Activated B cell treated with CpG ODN at 0.5 μM for 24 hours (primary cell): ENCODE results near the gene LRFN3. TPM values are rescaled to one million over a fixed set of nuclear protein-coding genes. Genes with fewer than 3 reads are reported as not detected.

Experiments used
- ATAC-seq: fragments of 200-7000 bp; cut with Tn5 transposase; one replicate; pipeline ENCODE4 v1.10.0; 2021; ENCODE audit warnings: low read depth, mild to moderate bottlenecking, moderate library complexity
- CTCF ChIA-PET: fragments of 350-600 bp; sonication (Branson Sonifier 250); formaldehyde crosslinking; loops from one replicate; lab custom pipeline; 2021; ENCODE audit warnings: antibody characterized with exemption; lab: Charles Lee
- POLR2A ChIA-PET: fragments of 350-600 bp; sonication (Branson Sonifier 250); formaldehyde crosslinking; loops from one replicate; lab custom pipeline; 2021; ENCODE audit warnings: antibody characterized with exemption; lab: Charles Lee
- DNase-seq: peaks from one replicate; pipeline ENCODE4 v3.0.0; 2022
- H3K27ac Mint-ChIP-seq: one replicate; pipeline ENCODE4 v1.8.0; 2020; ENCODE audit warnings: mixed read lengths
- H3K27me3 Mint-ChIP-seq: one replicate; pipeline ENCODE4 v1.8.0; 2021; ENCODE audit warnings: mixed read lengths
- H3K36me3 Mint-ChIP-seq: one replicate; pipeline ENCODE4 v1.8.0; 2021; ENCODE audit warnings: low read depth, mixed read lengths
- H3K4me1 Mint-ChIP-seq: one replicate; pipeline ENCODE4 v1.8.0; 2021; ENCODE audit warnings: mixed read lengths
- H3K4me3 Mint-ChIP-seq: one replicate; pipeline ENCODE4 v1.8.0; 2020; ENCODE audit warnings: mild to moderate bottlenecking, mixed read lengths
- H3K9me3 Mint-ChIP-seq: one replicate; pipeline ENCODE4 v1.8.0; 2020; ENCODE audit warnings: mixed read lengths
- intact Hi-C: fragments of 100-400 bp; cut with micrococcal nuclease; formaldehyde crosslinking; loops from one replicate; pipeline ENCODE4 v1.15.1; 2024
- total RNA-seq: library from RNA; stranded (reverse); gene quantifications from 2 replicates; pipeline ENCODE4 v1.2.3, GENCODE V29; 2022
- TF ChIP-seq, protein P1 (sequence below): fragments of 200-600 bp; IDR thresholded peaks from one replicate; pipeline ENCODE4 v1.8.0; 2022; ENCODE audit warnings: antibody characterized with exemption, mild to moderate bottlenecking

Gene LRFN3
- total RNA-seq, 1 donor from 2014 or later: 1.8 TPM

DNA sequence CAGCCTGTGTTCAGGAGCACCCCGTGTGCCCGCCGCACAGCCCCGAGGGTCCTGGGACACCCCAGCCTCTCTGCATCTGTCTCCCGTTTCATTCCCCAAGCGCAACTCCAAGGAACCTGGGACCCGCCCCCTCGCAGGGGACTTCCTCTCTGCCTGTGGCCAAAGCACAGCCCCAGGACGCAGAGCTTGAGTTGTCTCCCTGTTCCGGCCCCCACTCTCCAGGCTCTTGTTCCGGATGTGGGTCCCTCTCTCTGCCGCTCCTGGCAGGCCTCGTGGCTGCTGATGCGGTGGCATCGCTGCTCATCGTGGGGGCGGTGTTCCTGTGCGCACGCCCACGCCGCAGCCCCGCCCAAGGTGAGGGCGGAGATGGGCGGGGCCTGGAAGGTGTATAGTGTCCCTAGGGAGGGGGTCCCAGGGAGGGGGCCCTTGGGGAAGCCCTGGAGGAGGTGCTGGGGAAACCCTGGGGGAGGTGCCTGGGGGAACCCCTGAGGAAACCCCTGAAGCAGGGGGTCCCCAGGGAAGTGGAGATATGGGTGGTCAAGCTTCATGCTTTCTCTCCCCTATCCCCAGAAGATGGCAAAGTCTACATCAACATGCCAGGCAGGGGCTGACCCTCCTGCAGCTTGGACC is 32.5 kb upstream of the LRFN3 start:
- Mint-ChIP-seq H3K27ac (peak overlapping the region; percentile 97), H3K9me3 (no peaks in the 10 kb centered on the region), H3K27me3 (no peaks in the 10 kb centered on the region), H3K36me3 (peaks cover 9% of the 10 kb centered on the region), H3K4me1 (peaks cover 72% of the 10 kb centered on the region), H3K4me3 (peak overlapping the region; percentile 87)
- ATAC-seq: peak; percentile 53
- TF ChIP-seq, protein P1, sequence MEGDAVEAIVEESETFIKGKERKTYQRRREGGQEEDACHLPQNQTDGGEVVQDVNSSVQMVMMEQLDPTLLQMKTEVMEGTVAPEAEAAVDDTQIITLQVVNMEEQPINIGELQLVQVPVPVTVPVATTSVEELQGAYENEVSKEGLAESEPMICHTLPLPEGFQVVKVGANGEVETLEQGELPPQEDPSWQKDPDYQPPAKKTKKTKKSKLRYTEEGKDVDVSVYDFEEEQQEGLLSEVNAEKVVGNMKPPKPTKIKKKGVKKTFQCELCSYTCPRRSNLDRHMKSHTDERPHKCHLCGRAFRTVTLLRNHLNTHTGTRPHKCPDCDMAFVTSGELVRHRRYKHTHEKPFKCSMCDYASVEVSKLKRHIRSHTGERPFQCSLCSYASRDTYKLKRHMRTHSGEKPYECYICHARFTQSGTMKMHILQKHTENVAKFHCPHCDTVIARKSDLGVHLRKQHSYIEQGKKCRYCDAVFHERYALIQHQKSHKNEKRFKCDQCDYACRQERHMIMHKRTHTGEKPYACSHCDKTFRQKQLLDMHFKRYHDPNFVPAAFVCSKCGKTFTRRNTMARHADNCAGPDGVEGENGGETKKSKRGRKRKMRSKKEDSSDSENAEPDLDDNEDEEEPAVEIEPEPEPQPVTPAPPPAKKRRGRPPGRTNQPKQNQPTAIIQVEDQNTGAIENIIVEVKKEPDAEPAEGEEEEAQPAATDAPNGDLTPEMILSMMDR: no peak
- DNase-seq: peak; percentile 91
- ChIA-PET POLR2A (interaction anchor here (0.9 to 5.1 kb wide), 8 partner anchors 9 to 151 kb away, joined by 3 to 48 read pairs (median 4); no protein-coding TSS in a partner anchor), CTCF (interaction anchor here (1.0 to 2.1 kb wide), 2 partner anchors 11 to 17 kb away, joined by 3 to 6 read pairs; no protein-coding TSS in a partner anchor)
- intact Hi-C loops: loop anchor here (1.0 to 10.0 kb wide), 5 partner anchors 10 to 691 kb away; partner anchors contain the start of genes PSENEN and U2AF1L4

DNA sequence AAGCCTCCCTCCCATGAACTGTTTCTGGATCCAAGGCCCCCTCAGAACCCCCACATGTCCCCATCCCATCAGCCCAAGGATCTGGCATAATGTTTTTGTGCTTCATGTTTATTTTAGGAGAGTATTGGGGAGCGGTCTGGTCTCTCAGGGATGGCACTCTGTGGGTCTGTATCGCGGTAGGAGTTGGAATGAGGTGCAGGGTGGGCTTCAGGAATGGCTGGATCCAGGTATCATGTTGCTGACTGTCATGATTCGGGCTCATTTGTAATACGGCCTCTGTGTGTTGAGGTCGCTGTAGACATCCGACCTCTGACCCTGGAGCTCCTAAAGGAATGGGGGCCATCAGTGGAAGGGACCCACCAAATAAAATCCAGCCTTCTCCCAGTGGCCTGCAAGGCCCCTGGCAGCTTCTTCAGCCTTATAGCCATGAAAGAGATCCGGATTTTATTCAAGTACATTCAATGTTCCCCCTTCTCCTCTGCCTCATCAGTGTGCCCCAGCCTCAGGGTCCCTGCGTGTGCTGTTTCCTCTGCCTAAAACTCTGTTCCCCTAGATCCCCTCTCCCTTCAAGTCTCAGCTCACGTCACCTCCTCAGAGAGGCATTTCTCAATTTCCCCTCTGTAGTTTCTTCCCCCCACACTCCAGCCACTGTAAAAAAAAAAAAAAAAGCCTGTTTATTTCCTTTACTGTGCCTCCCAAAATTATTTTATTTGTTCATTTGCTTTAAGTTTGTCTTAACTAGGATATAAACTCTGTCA is 31.7 kb upstream of the LRFN3 start:
- no peak for DNase-seq
- peaks cover 2% of the 10 kb centered on the region for H3K36me3 Mint-ChIP-seq
- ChIA-PET CTCF (interaction anchor here (2.1 kb wide), 1 partner anchor 11 kb away, joined by 6 read pairs; no protein-coding TSS in a partner anchor), POLR2A (interaction anchor here (0.5 to 5.1 kb wide), 8 partner anchors 8 to 288 kb away, joined by 3 to 48 read pairs (median 5); no protein-coding TSS in a partner anchor)
- ATAC-seq: no peak
- H3K9me3 Mint-ChIP-seq: no peaks in the 10 kb centered on the region
- peak overlapping the region; percentile 97 for H3K27ac Mint-ChIP-seq
- TF ChIP-seq, protein P1: no peak
- peak overlapping the region; percentile 87 for H3K4me3 Mint-ChIP-seq
- no peaks in the 10 kb centered on the region for H3K27me3 Mint-ChIP-seq
- peaks cover 74% of the 10 kb centered on the region for H3K4me1 Mint-ChIP-seq
- intact Hi-C loops: loop anchor here (5.0 to 10.0 kb wide), 2 partner anchors 570 to 692 kb away; no protein-coding TSS in a partner anchor

DNA sequence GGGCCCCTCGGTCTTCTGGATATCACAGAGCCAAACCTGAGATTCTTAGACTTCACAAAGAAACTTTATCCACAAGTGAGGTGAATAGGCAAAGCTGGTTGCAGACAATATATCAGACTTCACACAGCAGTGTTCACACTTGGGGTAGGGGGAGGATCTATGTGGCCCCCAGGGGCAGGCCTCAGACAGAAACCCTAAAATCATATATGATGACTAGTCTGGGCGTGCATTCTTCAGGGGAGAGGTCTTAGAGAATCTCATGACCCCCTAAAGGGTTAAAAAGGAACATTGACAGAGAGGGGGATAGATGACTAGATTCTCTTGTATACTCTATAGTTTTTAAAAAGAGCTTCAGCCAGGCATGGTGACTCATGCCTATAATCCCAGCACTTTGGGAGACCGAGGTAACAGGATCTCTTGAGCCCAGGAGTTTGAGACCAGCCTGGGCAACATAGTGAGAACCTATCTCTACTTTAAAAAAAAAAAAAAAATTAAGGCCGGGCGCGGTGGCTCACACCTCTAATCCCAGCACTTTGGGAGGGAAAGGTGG is 30.9 kb upstream of the LRFN3 start:
- Mint-ChIP-seq H3K9me3 (no peaks in the 10 kb centered on the region), H3K27me3 (no peaks in the 10 kb centered on the region), H3K27ac (peak overlapping the region; percentile 97), H3K4me3 (no peak overlapping the region), H3K4me1 (peaks cover 80% of the 10 kb centered on the region), H3K36me3 (no peaks in the 10 kb centered on the region)
- DNase-seq: no peak
- intact Hi-C loops: loop anchor here (10.0 kb wide), 1 partner anchor 570 kb away; no protein-coding TSS in a partner anchor
- TF ChIP-seq, protein P1: no peak
- CTCF ChIA-PET: interaction anchor here (2.1 kb wide), 1 partner anchor 10 kb away, joined by 6 read pairs; no protein-coding TSS in a partner anchor
- ATAC-seq: no peak
- POLR2A ChIA-PET: interaction anchor here (0.5 to 5.1 kb wide), 6 partner anchors 7 to 211 kb away, joined by 3 to 48 read pairs (median 4); no protein-coding TSS in a partner anchor

DNA sequence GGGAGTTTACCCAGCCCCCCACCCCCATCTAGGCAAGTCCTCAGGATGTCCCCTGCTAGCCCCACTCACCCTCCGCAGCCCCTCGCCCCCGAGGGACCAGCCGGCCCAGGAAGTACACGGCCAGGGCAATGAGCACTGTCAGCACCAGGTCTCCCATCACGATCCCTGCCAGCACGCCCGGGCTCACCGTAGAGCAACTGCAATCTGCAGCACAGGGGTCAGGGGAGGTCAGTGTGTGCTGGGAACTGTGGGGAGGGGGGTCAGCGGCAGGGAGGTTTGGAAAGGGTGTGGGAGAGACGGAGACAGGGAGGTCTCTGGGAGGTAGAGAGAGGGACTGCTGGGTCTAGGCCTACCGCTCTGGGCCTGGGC is 28.8 kb upstream of the LRFN3 start:
- Mint-ChIP-seq H3K4me1 (peaks cover 78% of the 10 kb centered on the region), H3K4me3 (no peak overlapping the region), H3K9me3 (no peaks in the 10 kb centered on the region), H3K27me3 (no peaks in the 10 kb centered on the region), H3K27ac (peak overlapping the region; percentile 54), H3K36me3 (no peaks in the 10 kb centered on the region)
- intact Hi-C loops: loop anchor here (10.0 kb wide), 1 partner anchor 573 kb away; no protein-coding TSS in a partner anchor
- TF ChIP-seq, protein P1: no peak
- DNase-seq: no peak
- no peak for ATAC-seq
- POLR2A ChIA-PET: no interaction called here
- CTCF ChIA-PET: no interaction called here
